RWPE1 (cell line): ENCODE data around the gene GSG1L.

ENCODE experiments used
- CTCF ChIA-PET: fragments of 350-600 bp; sonication (Branson Sonifier 250); formaldehyde crosslinking; extraction: SDS; loops from one replicate; lab custom pipeline; 2021; lab: Yijun Ruan, JAX
- POLR2A ChIA-PET: fragments of 400-600 bp; formaldehyde crosslinking; extraction: SDS; loops from one replicate; lab custom pipeline; 2020; ENCODE audit warnings: antibody characterized with exemption; ENCODE audit not compliant: low non-redundant PET; lab: Yijun Ruan, JAX
- DNase-seq: peaks from one replicate; pipeline ENCODE4 v3.0.0; 2012; ENCODE audit warnings: low spot score
- H3K27ac ChIP-seq: fragments of 450-650 bp; 2 replicates; pipeline ENCODE4 v1.5.1; 2017
- TF ChIP-seq, protein P1 (sequence below): fragments of 450-650 bp; conservative IDR thresholded peaks from 2 replicates; pipeline ENCODE4 v1.5.1; 2017; ENCODE audit warnings: low read depth, mild to moderate bottlenecking

Gene GSG1L

DNA sequence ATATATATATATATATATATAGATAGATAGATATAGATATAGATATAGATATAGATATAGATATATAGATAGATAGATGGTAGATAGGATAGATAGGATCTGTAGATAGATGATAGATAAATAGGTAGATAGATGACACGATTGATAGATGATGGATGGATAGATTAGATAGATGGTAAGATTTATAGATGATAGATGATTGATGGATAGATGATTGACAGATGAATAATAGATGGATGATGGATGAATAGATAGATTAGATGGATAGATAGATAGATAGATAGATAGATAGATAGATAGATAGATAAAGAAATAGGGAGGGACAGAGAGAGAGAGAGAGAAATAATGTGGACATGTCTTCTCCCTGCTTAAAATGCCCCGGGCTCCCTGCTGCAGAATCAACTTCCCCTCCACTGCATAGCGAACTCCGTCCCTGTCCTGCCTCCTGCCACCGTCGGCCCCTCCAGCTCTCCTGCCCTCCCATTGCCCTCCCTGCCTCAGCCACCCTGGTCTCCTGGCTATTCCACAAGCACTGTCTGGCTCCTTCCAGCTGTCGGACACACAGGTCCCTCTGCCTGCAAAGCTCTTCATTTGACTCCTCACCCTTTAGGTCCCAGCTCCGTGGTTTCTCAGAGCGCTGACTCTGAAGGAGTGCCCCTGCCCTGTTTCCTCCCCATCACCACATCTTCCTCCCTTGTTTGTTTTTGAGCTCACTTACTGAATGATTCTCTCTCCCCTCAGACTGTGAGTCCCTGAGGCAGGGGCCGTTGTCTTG lies 259.6 kb downstream of the GSG1L start:
- H3K27ac ChIP-seq = no peak overlapping the region
- POLR2A ChIA-PET = no interaction called here
- no peak for DNase-seq
- CTCF ChIA-PET = no interaction called here
- TF ChIP-seq, protein P1, sequence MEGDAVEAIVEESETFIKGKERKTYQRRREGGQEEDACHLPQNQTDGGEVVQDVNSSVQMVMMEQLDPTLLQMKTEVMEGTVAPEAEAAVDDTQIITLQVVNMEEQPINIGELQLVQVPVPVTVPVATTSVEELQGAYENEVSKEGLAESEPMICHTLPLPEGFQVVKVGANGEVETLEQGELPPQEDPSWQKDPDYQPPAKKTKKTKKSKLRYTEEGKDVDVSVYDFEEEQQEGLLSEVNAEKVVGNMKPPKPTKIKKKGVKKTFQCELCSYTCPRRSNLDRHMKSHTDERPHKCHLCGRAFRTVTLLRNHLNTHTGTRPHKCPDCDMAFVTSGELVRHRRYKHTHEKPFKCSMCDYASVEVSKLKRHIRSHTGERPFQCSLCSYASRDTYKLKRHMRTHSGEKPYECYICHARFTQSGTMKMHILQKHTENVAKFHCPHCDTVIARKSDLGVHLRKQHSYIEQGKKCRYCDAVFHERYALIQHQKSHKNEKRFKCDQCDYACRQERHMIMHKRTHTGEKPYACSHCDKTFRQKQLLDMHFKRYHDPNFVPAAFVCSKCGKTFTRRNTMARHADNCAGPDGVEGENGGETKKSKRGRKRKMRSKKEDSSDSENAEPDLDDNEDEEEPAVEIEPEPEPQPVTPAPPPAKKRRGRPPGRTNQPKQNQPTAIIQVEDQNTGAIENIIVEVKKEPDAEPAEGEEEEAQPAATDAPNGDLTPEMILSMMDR = no peak

DNA sequence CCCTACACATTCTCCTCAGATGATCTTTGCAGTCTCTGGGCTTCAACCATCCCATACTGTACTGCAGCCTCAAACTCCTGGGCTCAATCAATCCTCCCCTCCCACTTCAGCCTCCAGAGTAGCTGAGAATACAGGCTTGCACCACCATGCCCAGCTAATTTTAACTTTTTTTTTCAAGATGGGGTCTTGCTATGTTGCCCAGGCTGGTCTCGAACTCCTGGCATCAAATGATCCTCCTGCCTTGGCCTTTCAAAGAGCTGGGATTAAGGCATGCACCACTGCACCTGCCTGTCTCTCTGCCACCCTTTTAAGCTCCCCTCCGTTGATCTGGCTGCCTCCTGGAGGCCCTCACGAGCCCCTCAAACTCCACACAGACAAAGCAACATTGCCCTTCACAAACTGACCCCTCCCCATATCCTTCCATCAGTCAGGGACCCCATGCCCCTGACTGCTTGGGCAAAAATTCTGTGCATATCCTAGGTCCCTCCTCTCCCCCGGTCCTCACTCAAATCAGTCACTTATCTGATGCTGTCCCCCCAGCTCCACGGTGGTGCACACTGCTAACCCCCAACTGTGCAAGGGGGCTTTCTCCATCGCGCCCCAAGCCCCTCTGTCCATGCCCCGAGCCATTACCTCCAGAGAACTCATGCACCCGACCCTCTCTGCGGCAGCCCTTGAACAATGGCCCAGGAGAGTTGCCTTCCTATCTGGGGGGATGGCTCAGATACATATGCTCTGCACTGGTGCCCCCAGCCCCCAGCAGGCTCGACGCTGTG lies 260.7 kb downstream of the GSG1L start:
- TF ChIP-seq, protein P1 = no peak
- ChIA-PET POLR2A (no interaction called here), CTCF (no interaction called here)
- DNase-seq = no peak
- H3K27ac ChIP-seq = no peak overlapping the region

- DNase-seq = no peak
- ChIA-PET POLR2A (interaction anchor here (0.5 to 0.6 kb wide), 2 partner anchors 83 to 684 kb away, joined by 3 read pairs; no protein-coding TSS in a partner anchor), CTCF (no interaction called here)
- H3K27ac ChIP-seq = no peak overlapping the region
- TF ChIP-seq, protein P1 = no peak
These were observed 262.1 kb downstream of the GSG1L start for GRCh38 chr16:27801289-27801945.

DNA sequence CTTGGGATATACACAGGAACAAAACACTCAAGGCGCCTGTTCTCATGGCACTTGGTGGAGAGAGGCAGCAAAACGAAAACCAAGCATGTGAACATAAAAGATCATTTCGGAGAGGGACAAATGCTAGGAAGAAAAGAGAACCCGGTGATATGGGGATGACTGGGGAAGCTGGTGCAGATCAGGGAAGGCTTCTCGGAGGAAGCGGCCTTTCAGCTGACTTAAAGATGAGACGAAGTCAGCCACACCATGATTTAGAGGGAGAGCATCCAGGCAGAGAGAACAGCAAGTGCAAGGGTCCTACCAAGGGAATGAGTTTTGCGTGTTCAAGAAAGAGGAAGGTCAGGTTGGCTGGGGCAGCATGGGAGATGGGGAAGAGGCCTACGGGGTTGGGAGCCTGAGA lies 262.7 kb downstream of the GSG1L start:
- no peak for DNase-seq
- TF ChIP-seq, protein P1 = no peak
- no peak overlapping the region for H3K27ac ChIP-seq
- POLR2A ChIA-PET = interaction anchor here (0.5 to 0.6 kb wide), 2 partner anchors 82 to 685 kb away, joined by 3 read pairs; no protein-coding TSS in a partner anchor
- CTCF ChIA-PET = no interaction called here

DNA sequence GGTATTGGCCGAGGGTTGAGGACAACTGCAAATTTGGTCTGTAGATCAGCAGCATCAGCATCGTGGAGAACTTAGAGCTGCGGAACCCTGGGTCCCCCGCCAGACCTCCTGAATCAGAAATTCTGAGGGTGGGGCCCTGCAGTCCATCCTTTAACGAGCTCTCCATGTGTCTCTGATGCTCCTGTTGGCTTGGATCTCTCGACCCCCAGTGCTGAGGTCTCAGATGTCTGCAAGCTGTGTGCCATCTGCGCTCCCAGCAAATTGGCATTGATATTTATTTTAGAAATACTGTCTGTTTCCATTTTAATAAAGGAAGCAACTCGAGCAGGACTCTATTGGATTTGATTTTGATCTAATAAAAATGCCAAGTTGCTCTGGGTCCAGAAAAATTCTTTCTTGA lies 263.6 kb downstream of the GSG1L start:
- ChIA-PET POLR2A (no interaction called here), CTCF (no interaction called here)
- no peak for DNase-seq
- H3K27ac ChIP-seq = no peak overlapping the region
- TF ChIP-seq, protein P1 = no peak

GRCh38 chr16:27798241-27798640 lies 265.3 kb downstream of the GSG1L start:
- POLR2A ChIA-PET = no interaction called here
- CTCF ChIA-PET = no interaction called here

More at GRCh38 chr16:27798241-27798640, 265.3 kb downstream of the GSG1L start:
- TF ChIP-seq, protein P1 = no peak
- H3K27ac ChIP-seq = no peak overlapping the region
- DNase-seq = no peak
